Hepatocyte (in vitro differentiated cells): ENCODE results near the gene AGT.

Experiments used
- CTCF ChIP-seq: fragments of 200-600 bp; sonication (generic); IDR thresholded peaks from 2 replicates; pipeline ENCODE4 v1.5.1; 2016; ENCODE audit warnings: antibody characterized with exemption, mild to moderate bottlenecking; ENCODE audit not compliant: poor library complexity
- EZH2phosphoT487 ChIP-seq: fragments of 200-600 bp; sonication (generic); IDR thresholded peaks from one replicate; pipeline ENCODE4 v1.6.1; 2018; ENCODE audit warnings: antibody characterized with exemption, mild to moderate bottlenecking, low read depth, moderate library complexity; ENCODE audit not compliant: unreplicated experiment, severe bottlenecking

- TF ChIP-seq EZH2phosphoT487, result no peak
- TF ChIP-seq CTCF, result no peak
Observed at GRCh38 chr1:230677200-230677599, 36.7 kb downstream of the AGT start.
